Measurements from ENCODE around the gene ABCC11. TPM values are rescaled to one million over a fixed set of nuclear protein-coding genes. Genes with fewer than 3 reads are reported as not detected.
A peak's percentile ranks its signal among the peaks of the same experiment; 100 is the strongest.

The ABCC11 gene
- total RNA-seq, 6 experiments from 2014 or later: 0.05 to 0.26 (median 0.12) TPM; not detected in 3

GRCh38 chr16:48123104-48123788 lies 124.1 kb downstream of the ABCC11 start:
- peak overlapping the region; percentile 98 for H3K27ac Mint-ChIP-seq
- H3K4me3 Mint-ChIP-seq: peak overlapping the region; percentile 65
- no peak for TF ChIP-seq CTCF (IDR thresholded peaks at IDR 0.05)
- peaks cover 75% of the 10 kb centered on the region for H3K4me1 Mint-ChIP-seq (ENCODE audit: low read depth)
- H3K36me3 Mint-ChIP-seq (ENCODE audit: low read depth): peaks cover 5% of the 10 kb centered on the region; the same call in 1 of the 2 replicates
- DNase-seq: peak; percentile 98
- H3K9me3 Mint-ChIP-seq: no peaks in the 10 kb centered on the region; the same call in 1 of the 2 replicates
- no peaks in the 10 kb centered on the region; the same call in 1 of the 2 replicates for H3K27me3 Mint-ChIP-seq (ENCODE audit: insufficient read depth)

GRCh38 chr16:48121276-48121675 lies 126.1 kb downstream of the ABCC11 start:
- Mint-ChIP-seq H3K4me1 (ENCODE audit: low read depth) (peaks cover 56% of the 10 kb centered on the region), H3K27ac (peak overlapping the region; percentile 44), H3K4me3 (no peak overlapping the region), H3K27me3 (ENCODE audit: insufficient read depth) (no peaks in the 10 kb centered on the region), H3K9me3 (no peaks in the 10 kb centered on the region; the same call in 1 of the 2 replicates), H3K36me3 (ENCODE audit: low read depth) (peaks cover 5% of the 10 kb centered on the region; the same call in 1 of the 2 replicates)
- no peak for DNase-seq
- TF ChIP-seq CTCF (IDR thresholded peaks at IDR 0.05): no peak

- no peak overlapping the region for H3K4me3 Mint-ChIP-seq
- peaks cover 3% of the 10 kb centered on the region; the same call in 1 of the 2 replicates for H3K27me3 Mint-ChIP-seq (ENCODE audit: insufficient read depth)
- no peaks in the 10 kb centered on the region for H3K9me3 Mint-ChIP-seq
- peaks cover 31% of the 10 kb centered on the region for H3K4me1 Mint-ChIP-seq (ENCODE audit: low read depth)
- no peak for DNase-seq
- no peak for TF ChIP-seq CTCF (IDR thresholded peaks at IDR 0.05)
- H3K27ac Mint-ChIP-seq: no peak overlapping the region
- H3K36me3 Mint-ChIP-seq (ENCODE audit: low read depth): no peaks in the 10 kb centered on the region
These were observed 128.5 kb downstream of the ABCC11 start for GRCh38 chr16:48118841-48119240.

GRCh38 chr16:48117217-48118105 lies 129.9 kb downstream of the ABCC11 start:
- Mint-ChIP-seq H3K27ac (no peak overlapping the region), H3K4me3 (no peak overlapping the region), H3K27me3 (ENCODE audit: insufficient read depth) (peaks cover 3% of the 10 kb centered on the region), H3K9me3 (no peaks in the 10 kb centered on the region), H3K36me3 (ENCODE audit: low read depth) (no peaks in the 10 kb centered on the region), H3K4me1 (ENCODE audit: low read depth) (peaks cover 18% of the 10 kb centered on the region)
- DNase-seq: no peak
- TF ChIP-seq CTCF (IDR thresholded peaks at IDR 0.05): peak; percentile 84

Other genes starting within 250 kb of the ABCC11 start
- not detected for gene ABCC12, start 91.5 kb downstream of the ABCC11 start, total RNA-seq (2021; fragmentation: NEBNext Ultra II Directional; extraction: Animal tissue kit (Norgen Biotek cat#: 25700))
- 10 to 100 TPM; 64.3 to 80.1 (median 72.8) TPM for gene LONP2, start 3.2 kb downstream of the ABCC11 start, total RNA-seq (2021; fragmentation: NEBNext Ultra II Directional; extraction: Animal tissue kit (Norgen Biotek cat#: 25700))
- 10 to 100 TPM in 4 of 6 experiments, 1 to 10 TPM in 2; 8.8 to 11.9 (median 10.2) TPM for gene SIAH1, start 137.9 kb upstream of the ABCC11 start, total RNA-seq (2021; fragmentation: NEBNext Ultra II Directional; extraction: Animal tissue kit (Norgen Biotek cat#: 25700))

Measured in HFFc6 (cell line).